Umbilical cord (tissue), 2 donors: ENCODE results near the gene ZC3H13. TPM values are rescaled to one million over a fixed set of nuclear protein-coding genes. Genes with fewer than 3 reads are reported as not detected.
A peak's percentile ranks its signal among the peaks of the same experiment; 100 is the strongest.

Experiments
- DNase-seq: peaks from one replicate; pipeline ENCODE4 v3.0.0-alpha.2; 2015; ENCODE audit warnings: low spot score
- total RNA-seq: library from RNA; depleted of rRNA; stranded (reverse); fragments of >200 nt; gene quantifications from one replicate; pipeline ENCODE4 v1.2.3, GENCODE V29; 2014; ENCODE audit warnings: low replicate concordance; ENCODE audit not compliant: insufficient read depth

Gene ZC3H13
- total RNA-seq, 1 donor from 2014 or later, result 40.2 TPM

- no peak for DNase-seq
These were observed 115.9 kb downstream of the ZC3H13 start for GRCh38 chr13:45936621-45937020.

- no peak for DNase-seq
These were observed 118.3 kb downstream of the ZC3H13 start for GRCh38 chr13:45934283-45934682.

DNA sequence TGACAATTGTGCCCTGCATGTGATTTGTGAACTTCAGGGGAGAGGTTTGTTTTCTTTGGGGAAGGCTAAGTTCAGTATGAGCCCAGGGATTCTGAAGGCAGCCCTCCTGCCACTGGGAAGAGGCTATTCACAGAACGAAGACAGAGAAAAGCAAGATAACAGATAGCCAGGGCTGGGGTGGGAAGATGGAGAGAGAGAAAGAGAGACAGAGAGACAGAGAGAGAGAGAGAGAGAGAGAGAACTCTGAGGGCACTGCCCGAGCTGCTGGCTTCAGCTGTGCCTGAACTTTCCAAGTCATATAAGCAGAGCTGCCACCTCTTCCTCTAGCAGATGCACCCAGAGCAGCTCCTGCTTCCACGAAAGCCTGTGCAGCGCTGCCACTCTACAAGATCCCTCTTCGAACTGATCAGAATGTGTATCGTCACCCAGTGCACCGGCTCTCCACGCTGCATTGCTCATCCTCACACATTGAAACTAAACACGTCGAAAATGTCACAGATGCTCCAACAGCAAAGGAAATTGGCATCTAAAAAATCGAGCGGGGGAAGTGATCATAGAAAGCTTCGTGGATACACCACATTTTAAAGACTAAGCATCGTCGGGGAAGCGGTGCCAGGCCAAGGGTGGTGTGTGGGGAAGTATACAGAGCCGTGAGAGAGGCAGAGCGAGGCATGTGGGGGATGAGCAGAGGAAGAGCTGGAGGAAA lies 119.2 kb downstream of the ZC3H13 start:
- DNase-seq, result no peak

DNA sequence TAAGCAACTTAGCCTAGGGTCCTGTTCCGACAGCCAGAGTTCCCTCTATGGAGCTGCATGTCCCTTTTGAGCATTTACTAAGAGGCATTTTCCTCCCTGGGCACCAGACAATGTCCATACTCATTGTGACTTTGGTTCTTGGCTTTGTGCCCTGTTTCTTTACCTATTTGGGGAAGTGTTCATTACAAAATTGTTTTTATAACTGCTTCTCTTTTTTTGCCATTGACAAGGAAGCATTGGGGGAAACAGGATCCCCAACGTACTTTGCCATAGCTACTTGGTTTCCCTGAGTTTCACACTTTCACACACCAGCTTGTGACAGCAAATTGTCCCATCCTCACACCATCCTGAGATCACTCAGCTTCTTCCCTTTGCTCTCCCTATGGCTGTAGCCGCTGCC lies 119.9 kb downstream of the ZC3H13 start:
- peak; percentile 8 for DNase-seq

- no peak for DNase-seq
These were observed 120.4 kb downstream of the ZC3H13 start for GRCh38 chr13:45932172-45932571.

DNA sequence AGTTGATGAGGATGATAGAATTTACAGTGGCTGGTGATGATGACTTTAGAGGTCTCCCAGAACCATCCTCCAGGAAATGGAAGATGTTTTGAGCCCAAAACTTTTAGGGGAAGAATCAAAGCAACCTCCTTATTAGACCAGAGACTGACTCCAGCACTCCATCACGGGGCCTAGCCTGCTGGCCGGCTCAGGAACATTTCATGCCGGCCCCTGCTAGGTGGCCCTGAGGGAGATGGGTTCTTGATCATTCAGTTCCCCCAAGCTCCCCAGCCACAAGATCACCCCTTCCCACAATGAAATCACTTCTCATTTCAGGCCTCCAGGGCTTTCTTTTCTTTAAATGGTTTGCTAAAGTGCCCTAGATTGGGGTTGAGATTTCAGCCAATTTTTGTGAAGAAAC lies 121.3 kb downstream of the ZC3H13 start:
- DNase-seq, result no peak

DNA sequence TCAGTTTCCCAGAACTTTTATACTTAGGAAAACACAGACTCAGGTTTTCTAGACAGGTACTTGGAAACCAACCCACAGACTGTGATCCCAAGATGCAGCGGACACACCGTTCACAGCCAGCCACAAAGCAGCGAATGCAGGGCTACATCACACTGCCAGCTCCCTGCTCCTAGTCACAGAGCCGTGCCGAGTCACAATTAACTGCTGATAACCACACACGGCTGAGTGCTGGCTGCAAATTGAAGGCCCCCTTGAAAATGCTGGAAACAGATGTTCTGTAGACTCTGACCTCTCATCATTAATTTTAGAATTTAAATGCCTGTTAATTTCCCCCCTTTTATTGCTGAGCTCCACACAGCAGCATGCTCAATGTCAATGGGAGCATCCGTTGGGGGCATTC lies 122.4 kb downstream of the ZC3H13 start:
- no peak for DNase-seq

DNA sequence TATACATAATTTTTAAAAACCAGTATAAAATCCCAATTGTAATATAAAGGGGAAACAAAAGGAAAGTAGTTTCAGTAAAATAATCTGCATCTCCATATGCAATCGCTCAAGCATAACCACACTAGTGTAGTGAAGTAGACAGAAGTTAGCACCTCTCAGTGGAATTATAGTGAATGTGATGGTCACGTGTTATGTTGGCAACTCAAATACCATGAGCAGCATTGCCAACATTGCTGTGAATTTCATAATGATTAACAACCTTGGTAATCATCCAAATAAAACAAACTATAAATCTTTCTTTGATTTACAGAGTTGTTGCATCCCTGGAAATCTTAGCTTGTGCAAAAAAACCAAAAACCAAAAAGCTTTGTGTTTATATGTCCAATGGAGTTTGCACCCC lies 123.7 kb downstream of the ZC3H13 start:
- DNase-seq, result no peak

DNA sequence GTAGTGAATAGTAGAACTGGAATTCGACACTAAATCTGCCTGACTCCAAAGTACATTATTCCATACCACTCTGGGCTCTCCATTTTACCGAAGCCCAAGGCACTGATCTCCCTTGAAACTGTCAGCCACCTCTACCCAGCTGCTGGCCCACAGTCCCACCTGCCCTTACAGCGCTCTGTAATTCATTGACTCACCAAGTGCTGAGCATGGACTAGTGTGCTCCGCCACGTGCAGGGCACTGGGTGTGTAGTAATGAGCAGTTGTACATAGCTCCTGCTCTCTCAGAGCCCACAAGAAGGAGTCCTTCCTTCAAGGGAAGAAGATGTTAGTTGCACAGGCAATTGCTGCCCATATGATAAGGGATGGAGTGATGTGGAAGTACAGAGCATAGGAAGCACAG lies 124.4 kb downstream of the ZC3H13 start:
- no peak for DNase-seq

- DNase-seq, result no peak
These were observed 125.8 kb downstream of the ZC3H13 start for GRCh38 chr13:45926741-45927140.

- DNase-seq, result no peak
These were observed 127.4 kb downstream of the ZC3H13 start for GRCh38 chr13:45925151-45925550.

DNA sequence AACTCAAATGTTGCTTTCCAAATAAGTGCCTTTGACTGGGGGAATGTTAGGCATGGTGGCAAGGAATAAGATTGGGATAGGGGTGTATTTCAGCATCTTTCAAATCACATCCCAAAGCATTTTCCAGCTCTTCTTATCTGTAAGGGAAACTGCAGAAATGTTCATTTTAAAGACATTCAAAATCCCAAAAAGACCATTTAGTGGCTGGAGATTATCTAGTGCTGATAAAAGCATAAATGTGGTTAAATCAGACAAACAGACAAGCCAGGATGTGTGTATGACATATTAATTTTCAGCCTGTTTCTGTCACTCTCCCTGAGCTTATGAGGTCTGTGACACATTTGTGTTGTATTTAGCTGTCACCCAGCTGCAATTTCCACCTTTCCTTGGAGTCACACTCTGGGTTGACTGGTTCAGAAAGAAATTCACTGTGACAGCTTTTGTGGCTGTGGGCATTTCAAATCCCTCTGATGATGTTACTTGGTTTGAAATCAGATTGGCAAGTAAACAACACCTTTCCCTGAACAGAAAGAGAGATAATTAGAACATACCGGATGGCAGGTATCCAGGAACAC lies 131.3 kb downstream of the ZC3H13 start:
- DNase-seq, result peak; percentile 11

DNA sequence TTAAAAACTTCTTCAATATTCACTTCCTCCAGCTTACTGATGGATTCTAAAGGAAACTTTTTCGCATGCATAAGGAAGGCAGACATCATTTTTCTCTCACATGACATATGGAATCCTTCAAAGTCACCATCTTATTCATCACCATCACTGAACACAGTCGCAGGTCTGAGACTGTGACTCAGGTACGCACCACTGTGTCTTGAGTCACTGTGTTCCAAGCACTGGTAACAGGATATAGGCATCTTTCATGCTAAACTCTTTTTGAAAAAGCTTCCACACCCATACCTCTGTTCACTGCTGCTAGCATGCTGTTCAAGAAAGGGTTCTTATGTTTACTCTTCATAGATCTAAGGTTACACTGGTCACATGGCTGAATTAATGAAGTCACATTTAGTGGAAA lies 133.9 kb downstream of the ZC3H13 start:
- DNase-seq, result no peak

GRCh38 chr13:45917019-45917418 lies 135.5 kb downstream of the ZC3H13 start:
- no peak for DNase-seq

DNA sequence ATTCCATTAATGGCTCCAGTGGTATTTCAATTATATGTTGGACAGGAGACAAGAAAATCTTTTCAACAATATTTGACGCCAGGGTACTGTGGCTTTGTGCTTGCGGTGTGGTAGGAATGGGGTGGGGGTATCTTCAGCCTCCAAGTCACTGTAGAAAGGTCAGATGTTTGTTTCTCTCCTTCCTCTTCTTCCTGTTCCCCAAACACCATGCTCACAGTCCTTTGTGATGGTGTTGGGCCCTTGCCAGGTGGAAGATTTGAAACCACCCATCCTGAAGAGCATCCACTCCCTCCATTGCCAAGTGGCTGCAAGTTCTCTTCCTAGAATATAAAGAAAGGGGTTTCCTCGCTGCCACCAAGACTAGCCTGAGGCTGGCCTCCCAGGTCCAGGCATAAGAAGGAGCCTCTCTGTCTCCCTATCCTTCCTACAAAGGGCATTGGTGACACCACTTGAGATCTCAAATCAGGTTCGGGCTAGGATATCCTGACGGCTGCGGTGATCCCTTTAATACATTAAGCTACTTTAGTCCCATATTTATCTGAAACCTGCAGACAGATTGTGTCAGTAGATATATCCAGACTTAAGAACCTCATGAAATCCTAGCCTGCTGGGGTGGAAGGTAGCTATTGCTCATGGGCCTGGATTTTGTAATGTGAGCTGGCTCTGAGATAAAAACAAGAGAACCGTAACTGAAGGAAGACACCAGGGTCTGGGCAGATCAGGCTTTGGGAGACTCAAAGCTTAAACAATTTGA lies 136.7 kb downstream of the ZC3H13 start:
- DNase-seq, result peak; percentile 86

DNA sequence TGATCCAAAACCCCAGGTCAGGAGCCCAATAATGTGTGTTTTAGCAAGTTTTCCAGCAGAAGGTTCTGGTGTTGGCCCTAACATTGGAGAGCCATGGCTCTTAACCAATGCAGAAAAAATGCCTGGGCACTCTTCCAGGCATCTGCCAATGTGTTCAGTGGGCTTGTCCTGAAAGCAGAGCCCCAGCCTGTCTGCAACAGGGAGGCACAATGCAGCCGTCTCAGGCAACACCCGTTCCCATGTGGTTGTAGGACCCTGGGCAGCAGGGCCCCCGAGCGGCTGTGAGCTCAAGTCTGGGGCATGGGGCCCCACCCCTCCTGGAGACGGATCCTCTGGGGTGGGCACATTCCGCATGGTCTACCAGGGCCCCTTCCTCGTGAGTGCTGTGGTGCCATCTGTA lies 142.9 kb downstream of the ZC3H13 start:
- no peak for DNase-seq

DNA sequence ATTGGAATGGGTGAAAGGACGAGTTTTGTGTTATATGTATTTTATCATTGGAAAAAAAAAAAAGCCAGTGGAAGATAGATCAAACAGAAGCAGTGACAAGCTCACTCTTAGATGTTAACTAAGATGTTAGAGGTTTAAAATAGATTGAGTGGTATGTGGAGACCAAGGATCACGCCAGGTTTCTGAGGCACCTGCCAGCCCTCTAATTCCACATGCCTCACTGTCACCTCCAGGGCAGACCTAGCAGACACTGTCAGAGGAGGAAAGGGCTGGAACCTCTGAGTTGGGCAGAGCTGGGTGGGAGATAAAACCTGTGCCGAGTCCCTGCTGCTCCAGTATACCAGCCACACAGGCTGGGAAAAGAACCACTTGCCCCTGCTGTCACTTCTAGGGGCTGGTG lies 143.5 kb downstream of the ZC3H13 start:
- no peak for DNase-seq

DNA sequence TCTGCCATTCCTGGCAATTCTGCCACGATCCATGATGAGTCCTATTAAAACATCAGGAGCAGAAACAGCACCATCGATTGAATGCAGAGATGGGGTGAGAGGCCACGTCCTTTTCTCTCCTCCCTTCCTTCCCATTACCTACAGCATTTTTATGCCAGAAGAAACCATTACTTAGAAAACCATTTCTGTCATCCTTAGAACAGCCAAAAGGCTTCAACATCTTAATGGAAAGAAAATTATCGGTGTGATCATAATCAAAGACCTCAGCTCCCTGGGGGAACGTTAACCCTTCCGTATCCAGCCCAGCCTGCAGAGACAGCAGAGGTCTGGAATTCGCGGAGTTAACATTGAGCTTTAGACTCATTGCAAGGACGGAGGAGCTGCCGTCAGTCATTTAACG lies 145.0 kb downstream of the ZC3H13 start:
- DNase-seq, result no peak

Other genes with a start within 250 kb of the ZC3H13 start
- gene SIAH3, start 201.0 kb downstream of the ZC3H13 start, total RNA-seq, result 2.9 TPM
- not detected for gene CPB2, start 52.3 kb upstream of the ZC3H13 start, total RNA-seq
- 13.2 TPM for gene LCP1, start 129.4 kb upstream of the ZC3H13 start, total RNA-seq
- gene LRRC63, start 159.2 kb upstream of the ZC3H13 start, total RNA-seq, result 0.72 TPM